Parathyroid adenoma (tissue), 2 donors: ENCODE results near the gene PTPRQ.

Experiments used
- H2AFZ ChIP-seq: fragments of 300-600 bp; sonication (generic); one replicate; pipeline ENCODE4 v1.7.0; 2017; ENCODE audit warnings: antibody characterized with exemption, mild to moderate bottlenecking
- H3K27ac ChIP-seq: fragments of 300-600 bp; sonication (generic); one replicate; pipeline ENCODE4 v1.7.0; 2017
- H3K27me3 ChIP-seq: fragments of 300-600 bp; sonication (generic); one replicate; pipeline ENCODE4 v1.7.0; 2017; ENCODE audit warnings: low read length; ENCODE audit not compliant: control insufficient read depth, insufficient read depth
- H3K36me3 ChIP-seq: fragments of 300-600 bp; sonication (generic); one replicate; pipeline ENCODE4 v1.7.0; 2017; ENCODE audit warnings: low read length; ENCODE audit not compliant: control insufficient read depth, insufficient read depth
- H3K4me1 ChIP-seq: fragments of 300-600 bp; sonication (generic); one replicate; pipeline ENCODE4 v1.7.0; 2017; ENCODE audit warnings: control low read depth
- H3K4me2 ChIP-seq: fragments of 300-600 bp; sonication (generic); one replicate; pipeline ENCODE4 v1.7.0; 2017; ENCODE audit warnings: low read length
- H3K4me3 ChIP-seq: fragments of 300-600 bp; sonication (generic); one replicate; pipeline ENCODE4 v1.7.0; 2017; ENCODE audit warnings: low read depth, low read length
- H3K79me2 ChIP-seq: fragments of 300-600 bp; sonication (generic); one replicate; pipeline ENCODE4 v1.7.0; 2017; ENCODE audit warnings: control low read depth
- H3K9ac ChIP-seq: fragments of 300-600 bp; sonication (generic); one replicate; pipeline ENCODE4 v1.7.0; 2017; ENCODE audit warnings: mild to moderate bottlenecking
- H3K9me3 ChIP-seq: fragments of 300-600 bp; sonication (generic); one replicate; pipeline ENCODE4 v1.7.0; 2017; ENCODE audit warnings: low read length; ENCODE audit not compliant: control insufficient read depth
- CTCF ChIP-seq: fragments of 300-600 bp; sonication (generic); IDR thresholded peaks from one replicate; pipeline ENCODE4 v1.7.0; 2017; ENCODE audit warnings: antibody characterized with exemption, mild to moderate bottlenecking
- donor health status: primary hyperparathyroidism.

The PTPRQ gene

GRCh38 chr12:80676856-80677255 lies 232.8 kb downstream of the PTPRQ start:
- Histone ChIP-seq H3K4me2 (no peak overlapping the region), H3K79me2 (no peaks in the 10 kb centered on the region), H3K36me3 (no peaks in the 10 kb centered on the region), H3K4me3 (no peak overlapping the region), H3K27ac (no peak overlapping the region), H2AFZ (no peak overlapping the region), H3K9ac (no peak overlapping the region), H3K4me1 (no peaks in the 10 kb centered on the region), H3K27me3 (no peaks in the 10 kb centered on the region), H3K9me3 (no peaks in the 10 kb centered on the region)
- TF ChIP-seq CTCF = no peak

DNA sequence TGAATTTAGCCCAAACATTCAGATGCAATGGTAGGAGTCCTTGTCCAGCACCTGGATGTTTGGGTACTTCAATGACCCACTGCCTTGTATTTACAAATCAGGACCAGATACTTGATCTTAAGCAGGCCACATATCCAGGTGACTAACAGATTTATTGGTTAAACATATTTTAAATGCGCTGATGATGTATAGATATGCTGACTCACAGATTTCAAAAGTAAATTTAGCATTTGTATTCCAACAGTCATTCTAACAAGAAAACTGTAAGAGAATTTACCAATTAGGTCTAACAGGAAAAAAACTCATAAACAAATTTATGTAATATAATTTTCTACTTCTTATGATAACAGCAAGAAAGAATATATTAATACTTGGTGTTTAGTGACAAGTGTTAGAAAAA lies 234.0 kb downstream of the PTPRQ start:
- Histone ChIP-seq H3K9me3 (no peaks in the 10 kb centered on the region), H3K27ac (no peak overlapping the region)
- TF ChIP-seq CTCF = no peak

GRCh38 chr12:80679346-80680131 lies 235.5 kb downstream of the PTPRQ start:
- no peak overlapping the region for H3K4me3 ChIP-seq

More for the DNA sequence above, 234.0 kb downstream of the PTPRQ start:
- Histone ChIP-seq H3K36me3 (no peaks in the 10 kb centered on the region), H3K4me2 (no peak overlapping the region), H3K4me3 (no peak overlapping the region), H3K4me1 (no peaks in the 10 kb centered on the region), H3K79me2 (no peaks in the 10 kb centered on the region), H3K9ac (no peak overlapping the region), H3K27me3 (no peaks in the 10 kb centered on the region), H2AFZ (no peak overlapping the region)

GRCh38 chr12:80681287-80681686 lies 237.3 kb downstream of the PTPRQ start:
- H3K4me3 ChIP-seq = no peak overlapping the region
- H2AFZ ChIP-seq = no peak overlapping the region
- H3K27me3 ChIP-seq = no peaks in the 10 kb centered on the region
- H3K27ac ChIP-seq = no peak overlapping the region
- no peaks in the 10 kb centered on the region for H3K9me3 ChIP-seq
- H3K79me2 ChIP-seq = no peaks in the 10 kb centered on the region
- no peak overlapping the region for H3K9ac ChIP-seq
- no peaks in the 10 kb centered on the region for H3K36me3 ChIP-seq
- no peak for TF ChIP-seq CTCF
- H3K4me1 ChIP-seq = no peaks in the 10 kb centered on the region
- no peak overlapping the region for H3K4me2 ChIP-seq

More at GRCh38 chr12:80679346-80680131, 235.5 kb downstream of the PTPRQ start:
- Histone ChIP-seq H3K9ac (no peak overlapping the region), H3K79me2 (no peaks in the 10 kb centered on the region), H2AFZ (no peak overlapping the region), H3K36me3 (no peaks in the 10 kb centered on the region), H3K4me1 (no peaks in the 10 kb centered on the region), H3K4me2 (no peak overlapping the region), H3K9me3 (no peaks in the 10 kb centered on the region), H3K27ac (no peak overlapping the region), H3K27me3 (no peaks in the 10 kb centered on the region)
- no peak for TF ChIP-seq CTCF

DNA sequence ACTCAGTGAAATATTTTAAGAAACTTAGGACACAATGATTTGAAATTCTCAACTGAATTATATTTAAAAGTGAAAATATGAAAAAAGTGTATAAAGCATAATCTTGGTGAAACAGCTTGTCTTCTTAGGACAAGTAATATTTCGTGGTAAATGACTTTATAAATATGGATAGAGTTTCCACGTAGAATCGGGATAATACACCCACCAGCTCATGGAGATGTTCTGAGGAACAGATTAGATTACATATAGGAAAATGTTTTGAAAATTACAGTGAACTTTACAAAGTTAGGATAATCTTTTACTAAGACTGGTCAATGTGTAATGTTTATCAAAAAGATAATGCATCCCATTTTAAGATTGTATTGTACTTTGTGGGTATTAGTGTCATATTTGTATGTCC lies 237.8 kb downstream of the PTPRQ start:
- H3K9me3 ChIP-seq = no peaks in the 10 kb centered on the region
- H3K4me1 ChIP-seq = no peaks in the 10 kb centered on the region
- no peak overlapping the region for H3K4me2 ChIP-seq
- no peaks in the 10 kb centered on the region for H3K79me2 ChIP-seq
- H3K4me3 ChIP-seq = no peak overlapping the region
- H3K9ac ChIP-seq = no peak overlapping the region
- H3K36me3 ChIP-seq = no peaks in the 10 kb centered on the region
- TF ChIP-seq CTCF = no peak
- no peaks in the 10 kb centered on the region for H3K27me3 ChIP-seq
- no peak overlapping the region for H2AFZ ChIP-seq
- H3K27ac ChIP-seq = no peak overlapping the region
